Measurements from ENCODE around the gene NEXN. TPM values are rescaled to one million over a fixed set of nuclear protein-coding genes. Genes with fewer than 3 reads are reported as not detected.

Gene NEXN
- polyA plus RNA-seq, 1 experiment: 39.9 TPM

GRCh38 chr1:77899647-77900320, 11.4 kb downstream of the NEXN start:
- no peak for TF ChIP-seq CTCF (IDR thresholded peaks at IDR 0.05; ENCODE audit: low read depth, low read length)
- Histone ChIP-seq H3K9me3 (ENCODE audit: control insufficient read depth, insufficient read depth, low read length) (peaks cover 4% of the 10 kb centered on the region; the same call in 1 of the 2 replicates), H3K27me3 (ENCODE audit: control insufficient read depth, insufficient read depth, low read length) (no peaks in the 10 kb centered on the region), H3K4me3 (ENCODE audit: low read depth, low read length) (no peak overlapping the region), H3K27ac (ENCODE audit: low read depth, low read length) (no peak overlapping the region)
- CTCF ChIA-PET: interaction anchor here (0.7 to 1.3 kb wide), 3 partner anchors 99 to 209 kb away, joined by 3 to 7 read pairs (median 4); no protein-coding TSS in a partner anchor
- POLR2A ChIA-PET: interaction anchor here (0.7 kb wide), 1 partner anchor 31 kb away, joined by 3 read pairs; no protein-coding TSS in a partner anchor
- no peak for DNase-seq (ENCODE audit: low read depth, low spot score)

GRCh38 chr1:77900687-77901293, 12.4 kb downstream of the NEXN start:
- no peak for DNase-seq (ENCODE audit: low read depth, low spot score)
- peaks cover 4% of the 10 kb centered on the region; the same call in 1 of the 2 replicates for H3K9me3 ChIP-seq (ENCODE audit: control insufficient read depth, insufficient read depth, low read length)
- CTCF ChIA-PET: interaction anchor here (0.6 to 1.3 kb wide), 4 partner anchors 100 to 361 kb away, joined by 3 to 9 read pairs (median 6); no protein-coding TSS in a partner anchor
- H3K4me3 ChIP-seq (ENCODE audit: low read depth, low read length): no peak overlapping the region
- POLR2A ChIA-PET: no interaction called here
- H3K27ac ChIP-seq (ENCODE audit: low read depth, low read length): no peak overlapping the region
- TF ChIP-seq CTCF (IDR thresholded peaks at IDR 0.05; ENCODE audit: low read depth, low read length): peak; percentile 64
- H3K27me3 ChIP-seq (ENCODE audit: control insufficient read depth, insufficient read depth, low read length): no peaks in the 10 kb centered on the region

GRCh38 chr1:77905603-77906002, 17.2 kb downstream of the NEXN start:
- ChIA-PET CTCF (interaction anchor here (0.6 kb wide), 1 partner anchor 504 kb away, joined by 3 read pairs; no protein-coding TSS in a partner anchor), POLR2A (interaction anchor here (0.6 kb wide), 1 partner anchor 183 kb away, joined by 3 read pairs; no protein-coding TSS in a partner anchor)
- Histone ChIP-seq H3K9me3 (ENCODE audit: control insufficient read depth, insufficient read depth, low read length) (no peaks in the 10 kb centered on the region), H3K27me3 (ENCODE audit: control insufficient read depth, insufficient read depth, low read length) (no peaks in the 10 kb centered on the region), H3K4me3 (ENCODE audit: low read depth, low read length) (no peak overlapping the region), H3K27ac (ENCODE audit: low read depth, low read length) (no peak overlapping the region)
- DNase-seq (ENCODE audit: low read depth, low spot score): no peak
- TF ChIP-seq CTCF (IDR thresholded peaks at IDR 0.05; ENCODE audit: low read depth, low read length): no peak

GRCh38 chr1:77906019-77906545, 17.7 kb downstream of the NEXN start:
- ChIA-PET POLR2A (interaction anchor here (0.6 kb wide), 1 partner anchor 184 kb away, joined by 3 read pairs; no protein-coding TSS in a partner anchor), CTCF (interaction anchor here (0.6 kb wide), 1 partner anchor 505 kb away, joined by 3 read pairs; no protein-coding TSS in a partner anchor)
- Histone ChIP-seq H3K9me3 (ENCODE audit: control insufficient read depth, insufficient read depth, low read length) (no peaks in the 10 kb centered on the region), H3K4me3 (ENCODE audit: low read depth, low read length) (no peak overlapping the region), H3K27ac (ENCODE audit: low read depth, low read length) (no peak overlapping the region), H3K27me3 (ENCODE audit: control insufficient read depth, insufficient read depth, low read length) (no peaks in the 10 kb centered on the region)
- no peak for DNase-seq (ENCODE audit: low read depth, low spot score)
- no peak for TF ChIP-seq CTCF (IDR thresholded peaks at IDR 0.05; ENCODE audit: low read depth, low read length)

GRCh38 chr1:77906624-77907023, 18.2 kb downstream of the NEXN start:
- Histone ChIP-seq H3K27me3 (ENCODE audit: control insufficient read depth, insufficient read depth, low read length) (no peaks in the 10 kb centered on the region), H3K9me3 (ENCODE audit: control insufficient read depth, insufficient read depth, low read length) (no peaks in the 10 kb centered on the region), H3K27ac (ENCODE audit: low read depth, low read length) (no peak overlapping the region), H3K4me3 (ENCODE audit: low read depth, low read length) (no peak overlapping the region)
- CTCF ChIA-PET: no interaction called here
- POLR2A ChIA-PET: no interaction called here
- no peak for DNase-seq (ENCODE audit: low read depth, low spot score)
- TF ChIP-seq CTCF (IDR thresholded peaks at IDR 0.05; ENCODE audit: low read depth, low read length): no peak

All from AG04450 (cell line).